NCI-H774 (cell line): ENCODE measurements around the gene SRP19.
"Not testable (repeated sequence)": the region's sequence is repeated elsewhere in the genome, so short reads cannot be mapped to it uniquely, and the experiment has no call there.

ENCODE experiments used
- DNase-seq: peaks from one replicate; lab custom pipeline; 2025; lab: John Stamatoyannopoulos, UW

SRP19 gene

GRCh38 chr5:112870966-112871365 lies 9.9 kb downstream of the SRP19 start:
- no peak for DNase-seq

- DNase-seq, result no peak
Measured at GRCh38 chr5:112876362-112876761, 15.3 kb downstream of the SRP19 start.

GRCh38 chr5:112878101-112878500 lies 17.0 kb downstream of the SRP19 start:
- DNase-seq, result no peak

- no peak for DNase-seq
Measured at GRCh38 chr5:112878760-112879159, 17.7 kb downstream of the SRP19 start.

GRCh38 chr5:112880219-112880964 lies 19.3 kb downstream of the SRP19 start:
- DNase-seq, result no peak

- DNase-seq, result no peak
Measured at GRCh38 chr5:112883192-112883591, 22.1 kb downstream of the SRP19 start.

- no peak for DNase-seq
Measured at GRCh38 chr5:112885001-112885400, 23.9 kb downstream of the SRP19 start.

GRCh38 chr5:112886975-112887374 lies 25.9 kb downstream of the SRP19 start:
- no peak for DNase-seq

GRCh38 chr5:112892066-112892465 lies 31.0 kb downstream of the SRP19 start:
- not testable (repeated sequence) for DNase-seq

- DNase-seq, result no peak
Measured at GRCh38 chr5:112892776-112893175, 31.7 kb downstream of the SRP19 start.

GRCh38 chr5:112895682-112896081 lies 34.6 kb downstream of the SRP19 start:
- DNase-seq, result no peak

- DNase-seq, result no peak
Measured at GRCh38 chr5:112902561-112902960, 41.5 kb downstream of the SRP19 start.

GRCh38 chr5:112904996-112905395 lies 43.9 kb downstream of the SRP19 start:
- not testable (repeated sequence) for DNase-seq

GRCh38 chr5:112906637-112907036 lies 45.5 kb downstream of the SRP19 start:
- no peak for DNase-seq

- no peak for DNase-seq
Measured at GRCh38 chr5:112907166-112907631, 46.1 kb downstream of the SRP19 start.

- DNase-seq, result no peak
Measured at GRCh38 chr5:112908854-112909253, 47.8 kb downstream of the SRP19 start.

GRCh38 chr5:112910529-112910928 lies 49.4 kb downstream of the SRP19 start:
- no peak for DNase-seq

GRCh38 chr5:112914584-112914983 lies 53.5 kb downstream of the SRP19 start:
- no peak for DNase-seq

- no peak for DNase-seq
Measured at GRCh38 chr5:112915831-112916230, 54.7 kb downstream of the SRP19 start.

GRCh38 chr5:112917453-112917995 lies 56.4 kb downstream of the SRP19 start:
- DNase-seq, result no peak

- no peak for DNase-seq
Measured at GRCh38 chr5:112918136-112918535, 57.0 kb downstream of the SRP19 start.

- no peak for DNase-seq
Measured at GRCh38 chr5:112918679-112919078, 57.6 kb downstream of the SRP19 start.
